Endodermal cell (in vitro differentiated cells): Measurements from ENCODE around the gene CSNK2A3. TPM values are rescaled to one million over a fixed set of nuclear protein-coding genes. Genes with fewer than 3 reads are reported as not detected.

ENCODE experiments used
- DNase-seq: peaks from one replicate; pipeline ENCODE4 v3.0.0-alpha.2; 2017
- H3K27ac ChIP-seq: 2 replicates; pipeline ENCODE4 v1.5.1; 2013; ENCODE audit warnings: mild to moderate bottlenecking, low read depth, low read length, moderate library complexity
- H3K27me3 ChIP-seq: 2 replicates; pipeline ENCODE4 v1.6.1; 2013; ENCODE audit warnings: mild to moderate bottlenecking, low read length, moderate library complexity; ENCODE audit not compliant: insufficient read depth, control insufficient read depth, poor library complexity, severe bottlenecking
- H3K36me3 ChIP-seq: 2 replicates; pipeline ENCODE4 v1.7.0; 2013; ENCODE audit warnings: mild to moderate bottlenecking, low read length, moderate library complexity; ENCODE audit not compliant: control insufficient read depth, insufficient read depth
- H3K4me1 ChIP-seq: one replicate; pipeline ENCODE4 v1.7.0; 2013; ENCODE audit warnings: low read length; ENCODE audit not compliant: control insufficient read depth, insufficient read depth
- H3K4me3 ChIP-seq: 2 replicates; pipeline ENCODE4 v1.5.1; 2013; ENCODE audit warnings: mild to moderate bottlenecking, low read length, moderate library complexity
- H3K9ac ChIP-seq: 2 replicates; pipeline ENCODE4 v1.6.1; 2013; ENCODE audit warnings: mild to moderate bottlenecking, low read length, moderate library complexity; ENCODE audit not compliant: poor library complexity, severe bottlenecking; ENCODE audit errors: extremely low read depth
- H3K9me3 ChIP-seq: 2 replicates; pipeline ENCODE4 v1.6.1; 2013; ENCODE audit warnings: mild to moderate bottlenecking, low read length, moderate library complexity; ENCODE audit not compliant: control insufficient read depth
- H3K27ac Mint-ChIP-seq: 2 replicates; pipeline ENCODE4 v1.8.0; 2020; ENCODE audit warnings: mixed read lengths
- H3K27me3 Mint-ChIP-seq: 2 replicates; pipeline ENCODE4 v1.8.0; 2021; ENCODE audit warnings: mild to moderate bottlenecking, mixed read lengths; ENCODE audit not compliant: insufficient read depth
- H3K36me3 Mint-ChIP-seq: 2 replicates; pipeline ENCODE4 v1.8.0; 2020; ENCODE audit warnings: low read depth, mixed read lengths
- H3K4me1 Mint-ChIP-seq: 2 replicates; pipeline ENCODE4 v1.8.0; 2020; ENCODE audit warnings: mixed read lengths
- H3K4me3 Mint-ChIP-seq: 2 replicates; pipeline ENCODE4 v1.8.0; 2020; ENCODE audit warnings: mild to moderate bottlenecking, moderate library complexity, mixed read lengths
- H3K9me3 Mint-ChIP-seq: 2 replicates; pipeline ENCODE4 v1.8.0; 2020; ENCODE audit warnings: mild to moderate bottlenecking, mixed read lengths
- CTCF ChIP-seq: fragments of 200-600 bp; sonication (generic); conservative IDR thresholded peaks from 2 replicates; pipeline ENCODE4 v1.5.0; 2021; ENCODE audit warnings: antibody characterized with exemption, mild to moderate bottlenecking
- WGBS, 2 experiments: methylation state at CpG; one replicate each; pipeline versions ENCODE4 v1.1.5 to v1.1.7; 2013; ENCODE audit warnings: missing lambda C conversion rate in 2 of 2, mixed read lengths in 1 of 2; ENCODE audit not compliant: insufficient coverage in 1 of 2, insufficient read length in 1 of 2; 5-methylcytosine and 5-hydroxymethylcytosine counted together
- total RNA-seq, 2 donors: library from RNA; stranded (reverse); fragmentation: NEBNext Ultra II Directional in 1 of 2; extraction: Animal tissue kit (Norgen Biotek cat#: 25700) in 1 of 2; gene quantifications; 2 replicates in 1 of 2; 3 replicates in 1 of 2; pipeline ENCODE4 v1.2.1, GENCODE V29; 2021

Gene CSNK2A3
- total RNA-seq, 2 donors from 2014 or later, result 0.82 to 2.1 TPM

DNA sequence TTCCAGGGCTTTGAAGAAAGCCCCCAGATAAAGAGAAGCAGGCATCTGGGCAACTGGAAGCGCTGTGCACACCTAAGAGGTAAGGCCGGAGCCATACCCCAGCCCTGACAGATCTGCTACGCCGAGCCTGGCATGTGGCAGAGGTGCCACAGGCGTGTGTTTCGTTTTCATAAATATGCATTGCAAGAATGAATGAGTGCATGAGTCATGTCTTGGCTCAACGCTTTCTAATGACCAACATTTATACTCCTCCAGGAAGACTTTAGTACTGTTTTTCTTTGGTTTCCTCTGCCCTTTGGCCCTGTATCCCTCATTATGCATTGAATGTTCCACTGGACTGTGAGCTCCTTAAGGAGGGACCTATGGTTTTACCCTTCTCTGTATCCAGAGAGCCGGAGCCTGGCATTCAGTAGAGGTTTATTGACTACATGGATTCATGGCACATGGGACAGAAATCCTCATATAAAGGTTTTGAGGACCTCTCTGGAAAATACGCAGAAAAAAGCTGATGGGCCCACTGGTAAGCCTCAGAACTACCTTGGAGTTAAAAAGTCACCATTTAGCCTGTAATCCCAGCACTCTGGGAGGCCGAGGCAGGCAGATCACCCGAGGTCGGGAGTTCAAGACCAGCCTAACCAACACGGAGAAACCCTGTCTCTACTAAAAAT, 38.9 kb upstream of the CSNK2A3 start:
- 91 to 93% methylated on average over 12 to 13 of the region's 13 CpGs for WGBS, 2 experiments
- no peak overlapping the region for H3K27ac Mint-ChIP-seq
- Histone ChIP-seq H3K27me3 (peaks cover 40% of the 10 kb centered on the region), H3K9me3 (no peaks in the 10 kb centered on the region), H3K27ac (no peak overlapping the region), H3K4me3 (no peak overlapping the region), H3K36me3 (no peaks in the 10 kb centered on the region), H3K9ac (no peak overlapping the region), H3K4me1 (peaks cover 6% of the 10 kb centered on the region)
- peaks cover 62% of the 10 kb centered on the region for H3K27me3 Mint-ChIP-seq
- peaks cover 23% of the 10 kb centered on the region for H3K4me1 Mint-ChIP-seq
- no peak for TF ChIP-seq CTCF
- no peaks in the 10 kb centered on the region for H3K9me3 Mint-ChIP-seq
- no peak overlapping the region for H3K4me3 Mint-ChIP-seq
- no peak for DNase-seq
- no peaks in the 10 kb centered on the region for H3K36me3 Mint-ChIP-seq

- TF ChIP-seq CTCF, result no peak
- H3K36me3 ChIP-seq, result no peaks in the 10 kb centered on the region
- no peaks in the 10 kb centered on the region for H3K9me3 Mint-ChIP-seq
- peaks cover 63% of the 10 kb centered on the region for H3K27me3 Mint-ChIP-seq
- peaks cover 22% of the 10 kb centered on the region for H3K4me1 Mint-ChIP-seq
- DNase-seq, result no peak
- no peak overlapping the region for H3K4me3 Mint-ChIP-seq
- H3K27me3 ChIP-seq, result peaks cover 38% of the 10 kb centered on the region
- no peak overlapping the region for H3K9ac ChIP-seq
- H3K4me3 ChIP-seq, result no peak overlapping the region
- no peak overlapping the region for H3K27ac ChIP-seq
- H3K27ac Mint-ChIP-seq, result no peak overlapping the region
- no peaks in the 10 kb centered on the region for H3K36me3 Mint-ChIP-seq
- H3K4me1 ChIP-seq, result peaks cover 6% of the 10 kb centered on the region
- no peaks in the 10 kb centered on the region for H3K9me3 ChIP-seq
These were observed 38.1 kb upstream of the CSNK2A3 start for GRCh38 chr11:11391169-11391568.

- WGBS, 2 experiments, result 87 to 93% methylated on average over 3 to 5 of the region's 5 CpGs
- Histone ChIP-seq H3K4me1 (peaks cover 6% of the 10 kb centered on the region), H3K27me3 (peaks cover 28% of the 10 kb centered on the region), H3K4me3 (no peak overlapping the region), H3K9me3 (no peaks in the 10 kb centered on the region), H3K27ac (no peak overlapping the region), H3K36me3 (no peaks in the 10 kb centered on the region), H3K9ac (no peak overlapping the region)
- DNase-seq, result no peak
- Mint-ChIP-seq H3K36me3 (no peaks in the 10 kb centered on the region), H3K9me3 (no peaks in the 10 kb centered on the region), H3K4me1 (peaks cover 21% of the 10 kb centered on the region), H3K4me3 (no peak overlapping the region), H3K27me3 (peaks cover 59% of the 10 kb centered on the region), H3K27ac (no peak overlapping the region)
- peak; percentile 42 for TF ChIP-seq CTCF
These were observed 37.2 kb upstream of the CSNK2A3 start for GRCh38 chr11:11390068-11390771.
